Stimulated activated CD4-positive, alpha-beta T cell treated with anti-CD3 and anti-CD28 coated beads, Interleukin-2, amount 100 ng/mL, for 4 hours (primary cell): ENCODE results near the gene SLC8A2.

Experiments used
- DNase-seq: peaks from one replicate; pipeline ENCODE4 v3.0.0-alpha.2; 2020; ENCODE audit warnings: low read depth

SLC8A2 gene

DNA sequence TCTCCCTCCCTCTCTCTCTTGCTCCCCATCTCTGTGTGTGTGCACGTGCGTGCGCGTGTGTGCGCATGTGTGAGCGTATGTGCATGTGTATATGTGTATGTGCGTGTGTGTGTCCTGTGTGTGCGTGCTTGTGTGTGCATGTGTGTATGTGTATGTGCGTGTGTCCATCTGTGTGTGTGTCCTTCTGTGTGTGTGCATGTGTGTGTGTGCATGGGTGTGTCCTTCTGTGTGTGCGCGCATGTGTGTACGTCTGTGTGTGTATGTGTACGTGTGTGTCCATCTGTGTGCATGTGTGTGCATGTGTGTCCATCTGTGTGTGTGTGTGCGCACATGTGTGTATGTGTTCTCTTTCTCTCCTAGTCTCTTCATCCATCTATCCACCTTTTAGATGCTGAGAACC, 12.2 kb downstream of the SLC8A2 start:
- DNase-seq, result no peak

DNA sequence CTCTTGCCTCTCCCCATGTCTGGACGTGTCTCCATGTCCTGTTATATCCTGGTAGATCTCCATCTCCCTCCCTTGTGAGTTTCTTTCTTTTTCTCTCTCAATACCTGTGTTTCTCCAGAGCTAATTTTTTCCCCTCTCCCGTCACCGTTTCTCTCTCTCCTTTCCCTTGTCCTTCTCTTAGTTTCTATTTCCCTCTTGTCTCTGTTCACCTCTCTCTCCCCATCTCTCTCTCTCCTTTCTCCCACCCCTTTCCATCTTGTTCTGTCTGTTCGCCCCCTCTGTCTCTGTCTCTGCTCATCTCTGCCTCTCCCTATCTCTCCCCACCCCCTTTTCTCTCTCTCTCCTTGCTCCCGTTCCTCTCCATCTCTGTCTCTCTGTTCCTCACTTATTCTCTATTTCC, 13.0 kb downstream of the SLC8A2 start:
- no peak for DNase-seq

DNA sequence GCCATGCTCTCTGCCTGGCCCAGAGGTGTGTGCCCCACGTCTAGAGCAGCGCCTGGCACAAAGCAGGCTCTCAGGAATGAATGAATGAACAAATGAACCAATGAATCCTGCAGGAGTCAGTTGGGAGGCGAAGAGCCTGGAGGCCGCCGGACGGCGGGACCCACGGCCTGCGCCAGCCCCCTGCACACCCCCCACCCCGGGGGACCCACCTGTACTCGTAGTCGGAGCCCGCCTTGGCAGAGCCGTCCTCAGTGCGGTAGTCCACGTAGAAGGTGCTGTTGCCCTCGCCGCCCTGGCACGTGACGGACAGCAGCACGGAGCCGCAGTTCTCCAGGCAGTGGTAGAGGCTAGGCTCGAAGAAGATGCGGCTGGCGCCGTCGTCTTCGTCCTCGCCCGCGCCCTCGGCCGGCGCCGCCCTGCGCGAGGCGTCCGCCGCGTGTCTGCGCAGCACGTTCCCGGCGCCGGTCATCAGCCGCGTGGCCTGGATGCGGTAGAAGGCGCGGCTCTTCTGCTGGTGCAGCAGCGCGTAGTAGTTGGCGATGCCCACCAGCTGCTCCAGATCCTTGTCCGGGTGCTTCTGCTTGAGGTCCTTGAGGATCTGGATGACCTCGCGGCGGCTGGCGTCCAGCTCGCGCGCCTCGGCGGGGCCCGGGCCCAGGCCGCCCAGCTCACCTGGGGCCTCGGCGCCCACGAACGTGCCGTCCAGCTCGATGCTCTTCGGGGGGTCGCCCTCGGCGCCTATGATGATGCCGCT, 14.8 kb downstream of the SLC8A2 start:
- no peak for DNase-seq

DNA sequence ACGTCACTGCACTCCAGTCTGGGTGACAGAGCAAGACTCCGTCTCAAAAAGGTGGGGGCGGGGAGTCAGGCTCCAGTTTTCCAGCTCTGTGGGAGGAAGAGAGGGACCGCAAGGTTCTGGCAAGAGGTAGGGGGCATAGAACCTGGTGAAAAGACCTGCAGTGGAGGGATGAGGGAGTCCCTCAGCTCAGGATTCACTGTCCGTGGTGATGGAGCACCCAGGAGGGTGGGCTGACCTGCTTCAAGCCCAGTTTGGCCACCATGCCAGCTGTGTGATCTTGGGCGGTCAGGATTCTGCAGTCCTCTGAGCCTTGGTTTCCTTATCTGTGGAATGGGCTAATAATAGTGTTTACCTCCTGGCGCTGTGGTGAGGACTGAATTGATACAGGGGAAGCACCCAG, 21.2 kb downstream of the SLC8A2 start:
- DNase-seq, result no peak

DNA sequence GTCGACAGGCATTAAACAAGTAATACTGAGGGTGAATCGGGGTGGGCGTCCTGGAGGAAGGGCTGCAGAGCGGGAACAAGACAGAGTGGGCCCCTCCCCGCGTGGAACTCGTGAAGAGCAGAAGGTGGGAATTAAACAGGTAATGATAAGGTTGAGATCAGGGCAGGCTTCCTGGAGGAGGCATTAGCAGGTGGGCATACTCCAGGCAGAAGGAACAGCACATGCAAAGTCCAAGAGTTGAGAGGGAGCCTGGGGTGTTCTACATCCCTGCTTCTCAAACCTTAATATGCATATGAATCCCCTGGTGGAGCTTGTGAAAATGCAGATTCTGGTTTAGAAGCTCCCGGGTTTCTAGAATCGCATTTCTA, 23.3 kb downstream of the SLC8A2 start:
- DNase-seq, result no peak

DNA sequence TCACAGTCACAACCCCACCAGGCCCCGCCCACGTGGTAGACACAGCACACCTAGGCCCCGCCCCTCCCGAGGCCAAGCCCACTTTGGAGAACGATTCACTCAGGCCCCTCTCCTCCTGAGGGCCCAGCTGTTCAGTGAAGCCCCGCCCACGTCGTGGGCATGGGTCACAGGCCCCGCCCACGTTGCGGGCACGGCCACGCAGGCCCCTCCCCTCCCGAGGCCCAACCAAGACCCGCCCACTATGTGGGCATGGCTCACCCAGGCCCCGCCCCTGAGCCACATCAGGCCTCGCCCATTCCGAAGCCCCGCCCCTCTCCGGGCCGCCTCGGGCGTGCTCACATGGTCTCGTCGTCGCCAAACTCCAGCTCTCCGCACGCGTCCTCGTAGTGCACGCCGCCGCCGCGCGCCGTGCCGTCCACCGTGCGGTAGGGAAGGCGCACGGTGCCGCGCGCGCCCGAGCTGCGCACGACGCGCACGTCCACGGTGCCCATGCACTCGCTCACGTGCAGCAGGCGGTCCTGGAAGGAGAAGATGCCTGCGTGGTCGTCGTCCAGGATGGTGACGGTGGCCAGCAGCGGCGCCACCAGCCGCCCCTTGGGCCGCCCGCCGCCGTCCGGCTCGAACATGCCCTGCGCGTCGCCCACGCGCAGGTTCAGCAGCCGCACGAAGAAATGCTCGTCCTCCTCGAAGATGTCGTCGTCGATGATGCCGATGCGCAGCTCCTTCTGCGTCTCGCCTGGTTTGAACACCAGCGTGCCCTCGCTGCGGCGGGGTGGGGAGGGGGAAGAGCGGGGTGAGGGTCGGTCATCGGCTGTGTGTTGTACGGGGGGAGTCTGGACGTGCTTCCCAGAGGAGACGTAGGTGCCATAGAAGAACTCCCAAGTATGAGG, 24.0 kb downstream of the SLC8A2 start:
- DNase-seq, result peak; percentile 25

DNA sequence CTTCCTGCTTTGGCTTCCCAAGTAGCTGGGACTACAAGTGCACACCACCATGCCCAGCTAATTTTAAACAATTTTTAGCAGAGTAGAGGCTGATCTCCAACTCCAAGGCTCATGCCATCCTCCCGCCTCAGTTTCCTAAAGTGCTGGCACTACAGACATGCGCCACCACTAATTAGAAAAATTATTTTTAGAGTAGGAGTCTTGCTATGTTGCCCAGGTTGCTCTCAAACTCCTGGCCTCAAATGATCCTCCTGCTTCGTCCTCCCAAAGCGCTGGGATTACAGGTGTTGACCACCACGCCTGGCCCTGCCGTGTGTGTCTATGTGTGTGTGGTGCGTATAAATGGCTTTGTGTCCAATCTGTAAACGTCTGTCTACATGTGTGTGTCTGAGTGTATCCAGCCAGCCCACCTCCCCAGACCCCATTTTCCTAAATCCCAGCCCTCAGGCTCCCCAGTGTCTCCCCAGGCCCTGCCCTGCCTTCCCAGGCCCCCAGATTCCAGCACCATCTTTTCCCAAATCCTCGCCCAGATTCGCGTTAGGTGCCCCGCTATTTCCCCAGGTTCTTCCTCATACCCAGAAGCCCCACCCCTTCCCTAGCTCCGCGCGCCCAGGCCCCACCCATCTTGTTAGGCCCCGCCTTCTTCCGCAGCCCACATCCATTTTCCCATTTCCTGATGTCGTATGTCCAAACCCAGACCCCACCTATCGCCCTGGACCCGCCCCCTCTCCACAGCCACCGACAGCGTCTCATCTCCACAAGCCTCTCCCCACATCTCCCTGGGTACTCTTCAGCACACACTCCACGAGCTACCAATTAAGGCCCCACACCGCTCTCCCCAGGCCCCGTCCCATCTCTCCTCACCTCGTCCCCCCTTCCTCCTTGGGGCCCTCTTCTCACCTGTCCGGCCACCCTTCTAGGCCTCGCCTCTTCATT, 24.9 kb downstream of the SLC8A2 start:
- no peak for DNase-seq

DNA sequence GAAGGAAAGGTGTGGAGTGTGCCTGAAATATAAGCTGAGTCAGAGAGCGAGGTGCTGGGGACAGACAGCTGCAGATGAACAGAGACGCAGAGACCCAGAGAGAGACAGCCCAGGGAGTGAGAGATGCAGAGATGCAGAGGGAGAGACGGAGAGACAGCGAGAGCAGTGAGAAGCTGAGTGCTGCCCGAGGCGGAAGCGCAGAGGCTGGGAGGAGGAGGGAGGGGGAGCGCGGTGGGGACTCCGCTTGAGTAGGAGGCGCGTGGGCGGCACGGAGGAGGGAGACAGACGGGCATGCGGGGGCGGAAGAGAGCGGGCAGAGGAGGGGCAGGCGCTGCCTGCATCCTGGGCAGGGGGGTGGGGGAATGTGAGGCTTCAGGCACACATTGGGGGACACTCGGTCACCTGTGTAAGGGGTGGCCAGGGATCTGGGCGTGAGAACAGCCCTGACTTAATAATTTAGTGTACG, 25.7 kb downstream of the SLC8A2 start:
- peak; percentile 90 for DNase-seq

DNA sequence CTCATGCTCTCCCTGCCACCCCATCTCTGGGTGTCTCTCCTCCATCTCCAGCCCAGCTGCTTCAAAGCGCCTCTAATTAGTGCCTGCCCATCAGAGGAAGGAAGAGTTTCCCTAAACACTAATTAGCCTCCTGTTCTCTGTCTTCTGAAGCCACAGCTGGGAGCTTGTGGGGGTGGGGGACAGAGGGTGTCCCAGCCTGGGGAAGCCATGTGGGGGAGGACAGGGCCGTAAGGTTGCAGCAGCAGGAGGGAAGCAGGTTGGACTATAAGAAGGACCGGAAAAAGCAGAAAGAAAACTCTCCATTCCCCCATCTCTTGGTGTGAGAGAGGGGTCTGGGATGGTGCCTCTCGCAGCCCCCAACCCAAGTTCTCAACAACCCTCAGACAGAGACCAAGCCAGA, 26.2 kb downstream of the SLC8A2 start:
- no peak for DNase-seq

DNA sequence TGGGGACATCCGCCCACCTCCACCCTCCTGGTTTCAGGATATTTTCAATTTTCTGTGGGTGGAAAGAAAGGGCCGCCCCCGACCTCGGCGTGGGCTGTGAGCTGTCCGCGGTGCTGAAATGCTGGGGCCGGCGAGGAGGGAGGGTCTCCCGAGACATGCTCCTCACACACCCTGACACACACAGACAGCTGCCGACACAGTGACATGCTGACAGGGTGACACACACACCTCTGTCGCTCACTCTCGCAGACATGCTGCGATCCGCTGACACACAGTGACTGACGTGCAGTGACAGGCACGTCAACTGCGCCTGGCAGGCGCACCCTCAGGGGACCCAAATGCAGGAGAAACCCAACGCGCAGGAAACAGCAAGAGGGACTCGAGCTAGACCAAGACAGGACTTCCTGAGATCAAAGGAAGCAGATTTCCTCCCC, 27.3 kb downstream of the SLC8A2 start:
- DNase-seq, result peak; percentile 26

DNA sequence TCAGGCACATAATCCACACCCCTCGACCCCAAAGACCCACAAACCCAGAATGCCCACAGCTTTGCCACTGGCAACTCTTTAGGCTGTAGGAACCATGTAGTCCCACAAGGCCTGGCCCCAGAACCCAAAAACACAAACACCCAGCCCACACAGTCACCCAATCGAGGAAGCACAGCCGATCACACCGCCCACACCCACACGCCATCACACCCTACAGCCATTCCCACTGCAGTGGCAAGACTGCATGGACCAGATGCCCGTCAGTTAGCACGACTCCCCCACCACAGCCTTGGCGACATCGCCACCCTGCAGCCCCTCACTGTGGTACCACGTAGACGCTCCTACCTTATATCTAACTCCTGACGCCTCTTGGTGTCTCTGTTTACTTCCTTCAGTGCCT, 28.4 kb downstream of the SLC8A2 start:
- no peak for DNase-seq

DNA sequence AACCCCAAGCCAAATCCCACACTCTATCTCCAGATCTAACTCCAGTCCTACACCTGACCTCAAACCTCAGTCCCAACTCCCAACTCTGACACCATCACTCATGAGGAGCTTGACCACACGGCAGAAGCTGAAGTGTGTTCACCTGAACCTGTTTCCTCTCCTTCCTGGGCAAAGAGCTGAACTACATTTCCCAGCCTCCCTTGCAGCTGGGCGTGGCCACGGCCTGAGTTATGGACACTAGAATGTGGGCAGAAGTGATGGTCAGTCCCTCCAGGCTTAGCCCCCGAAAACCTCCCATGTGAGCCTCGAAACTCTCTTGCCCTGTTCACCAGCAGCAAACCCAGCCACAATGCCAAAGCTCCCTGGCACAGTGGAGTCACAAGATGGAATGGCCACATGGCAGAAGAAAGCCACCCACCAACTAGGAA, 32.9 kb downstream of the SLC8A2 start:
- no peak for DNase-seq

DNA sequence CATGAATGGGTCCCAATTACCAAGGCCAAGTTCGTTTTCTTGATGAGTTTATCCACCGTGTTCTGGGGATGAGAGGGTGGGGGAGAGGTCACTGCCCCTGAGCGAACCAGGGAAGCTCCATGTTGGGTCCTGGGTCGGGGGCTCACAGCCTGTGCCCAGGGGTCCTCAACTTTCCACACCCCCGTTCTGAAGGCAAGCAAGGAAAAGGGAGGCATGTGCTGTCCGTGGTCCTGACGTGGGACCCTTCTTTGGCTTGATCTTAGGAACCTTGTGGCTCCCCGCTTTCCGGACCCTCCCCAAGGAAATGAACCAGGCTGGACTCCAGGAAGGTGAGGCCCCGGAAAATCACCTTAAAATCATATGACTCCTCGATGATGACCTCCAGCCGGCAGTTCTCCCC, 34.2 kb downstream of the SLC8A2 start:
- no peak for DNase-seq

DNA sequence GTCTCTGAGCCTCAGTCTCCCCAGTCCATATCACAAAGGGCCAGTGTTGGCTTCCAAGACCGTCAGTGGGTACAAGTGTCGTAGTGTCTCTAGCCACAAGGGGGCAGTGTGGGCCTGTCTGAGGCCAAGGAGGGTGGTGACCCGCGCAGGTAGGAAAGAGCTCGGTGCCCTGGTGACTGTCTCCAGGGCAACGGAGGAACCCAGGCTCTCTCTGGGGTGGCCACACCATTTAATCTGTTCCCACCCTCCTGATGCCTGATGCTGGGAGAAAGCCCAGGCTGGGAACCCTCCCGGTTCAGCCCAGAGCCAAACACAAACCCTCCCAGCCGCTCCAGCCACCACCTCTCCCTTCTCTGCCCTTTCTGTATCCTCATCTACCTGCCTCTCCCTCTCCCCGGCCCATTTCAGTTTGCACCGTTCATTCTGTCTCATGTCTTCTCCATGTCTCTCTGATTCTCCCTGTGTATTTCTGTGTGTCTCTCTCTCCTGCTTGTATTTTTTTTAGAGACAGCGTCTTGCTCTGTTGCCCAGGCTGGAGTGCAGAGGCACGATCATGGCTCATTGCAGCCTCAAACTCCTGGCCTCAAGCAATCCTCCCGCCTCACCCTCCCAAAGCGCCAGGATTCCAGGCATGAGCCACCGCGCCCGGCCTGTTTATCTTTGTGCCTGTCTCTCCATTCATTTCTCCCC, 34.8 kb downstream of the SLC8A2 start:
- peak; percentile 80 for DNase-seq

DNA sequence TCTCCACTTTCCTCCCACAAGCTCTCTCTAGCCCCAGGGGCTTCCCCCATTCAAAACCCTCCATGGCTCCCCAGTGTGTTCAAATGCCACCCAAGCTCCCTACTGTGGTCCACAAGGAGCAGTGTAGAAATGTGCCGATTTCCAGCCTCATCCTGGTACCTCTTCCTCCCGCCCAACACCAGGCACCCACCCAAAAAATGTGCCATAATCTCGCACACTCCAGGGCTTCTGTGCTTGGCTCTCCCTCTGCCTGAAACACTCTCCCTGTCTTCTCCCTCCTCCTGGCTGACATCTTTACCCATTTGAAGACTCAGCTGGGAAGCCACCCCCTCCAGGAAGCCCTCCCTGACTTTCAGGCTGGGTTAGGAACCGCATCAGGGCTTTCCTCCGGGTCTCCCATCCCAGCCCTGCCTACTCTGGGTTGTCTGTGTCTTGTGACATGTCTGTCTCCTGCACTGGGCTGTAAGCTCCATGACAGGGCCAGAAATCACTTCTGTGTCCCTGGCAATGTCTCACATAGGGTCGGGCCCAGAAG, 35.7 kb downstream of the SLC8A2 start:
- DNase-seq, result no peak

DNA sequence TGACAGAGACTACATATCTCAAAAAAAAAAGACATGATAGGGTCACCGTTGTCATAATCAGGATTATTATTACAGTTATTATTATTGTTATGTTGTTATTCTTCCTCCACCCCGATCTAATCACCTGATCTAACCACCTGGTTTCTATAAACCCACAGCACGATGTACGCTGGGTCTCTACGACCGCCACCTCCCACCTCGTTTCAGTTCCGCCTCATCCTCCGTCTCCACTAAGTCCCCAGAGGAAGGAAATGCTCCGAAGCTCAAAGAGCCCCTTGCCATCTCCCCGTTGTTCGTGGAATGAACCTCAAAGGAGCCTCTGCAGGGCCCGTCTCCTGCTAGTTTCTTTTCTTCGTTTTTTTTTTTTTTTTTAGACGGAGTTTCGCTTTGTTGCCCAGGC, 36.5 kb downstream of the SLC8A2 start:
- DNase-seq, result no peak

DNA sequence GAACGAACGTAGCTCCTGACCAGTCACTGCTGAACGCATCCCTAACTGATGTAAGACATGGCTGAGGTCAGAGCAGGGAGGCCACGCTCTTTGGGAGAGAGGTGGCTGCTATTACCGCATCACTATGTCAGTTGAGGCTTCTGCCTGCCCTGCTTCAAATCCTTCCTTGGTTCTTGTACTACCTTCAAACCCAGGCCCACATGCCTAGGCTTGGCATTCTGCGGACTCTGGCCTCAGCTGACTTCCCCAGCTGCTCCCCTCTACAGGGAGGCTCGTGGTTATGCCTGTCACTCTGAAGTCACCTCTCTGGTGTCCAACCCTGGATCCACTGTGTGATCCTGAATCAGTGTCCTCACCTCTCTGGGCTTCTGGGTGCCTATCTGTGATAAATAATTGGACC, 37.6 kb downstream of the SLC8A2 start:
- no peak for DNase-seq

DNA sequence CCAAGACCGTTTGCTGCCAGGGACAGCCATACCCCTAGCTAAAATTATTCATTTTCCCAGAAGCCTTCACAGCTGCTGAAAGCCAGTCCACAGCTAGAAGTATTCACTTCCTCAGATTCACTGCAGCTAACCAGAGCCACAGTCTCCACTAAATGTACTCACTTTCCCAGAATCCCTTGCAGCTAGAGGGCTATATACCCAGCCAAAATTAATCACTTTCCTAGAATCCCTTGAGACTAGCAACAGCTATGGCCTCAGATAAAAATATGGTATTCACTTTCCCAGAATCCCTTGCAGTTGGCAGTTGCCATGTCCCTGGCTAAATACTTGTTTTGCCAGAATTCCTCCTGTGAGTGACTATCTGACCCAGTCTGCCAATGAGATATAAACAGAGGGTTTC, 38.6 kb downstream of the SLC8A2 start:
- no peak for DNase-seq

DNA sequence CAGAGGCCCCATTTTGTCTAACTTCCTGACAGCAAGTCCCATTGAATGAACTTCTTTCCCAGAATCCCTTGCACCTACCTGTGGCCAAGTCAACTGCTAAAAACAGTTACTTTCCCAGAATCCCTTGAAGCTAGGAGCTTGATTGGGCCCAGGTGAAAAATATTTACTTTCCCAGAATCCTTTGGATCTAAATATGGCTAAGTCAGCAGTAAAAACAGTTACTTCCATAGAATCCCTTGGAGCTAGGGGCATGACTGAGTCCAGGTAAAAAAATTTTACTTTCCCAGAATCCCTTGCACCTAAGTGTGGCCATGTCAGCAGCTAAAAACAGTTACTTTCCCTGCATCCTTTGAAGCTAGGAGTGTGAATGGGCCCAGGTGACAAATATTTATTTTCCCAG, 39.2 kb downstream of the SLC8A2 start:
- DNase-seq, result no peak

DNA sequence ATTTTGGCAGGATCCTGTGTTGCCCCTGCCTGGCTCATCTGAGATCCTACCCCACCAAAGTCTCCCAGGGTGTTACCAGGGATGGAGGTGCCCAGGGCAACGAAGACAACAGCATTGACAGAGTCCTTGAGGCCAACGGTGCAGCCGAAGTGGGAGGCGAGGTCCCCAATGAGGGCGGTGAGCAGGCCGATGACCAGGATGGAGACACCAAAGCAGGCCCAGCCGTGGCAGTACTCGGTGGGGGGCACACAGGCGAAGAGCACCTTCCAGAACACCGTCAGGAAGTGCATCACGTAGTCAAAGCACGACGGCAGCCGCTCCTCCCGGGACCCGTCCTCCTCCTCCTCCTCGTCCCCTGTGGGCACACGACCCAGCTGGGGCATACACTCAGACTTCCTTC, 39.6 kb downstream of the SLC8A2 start:
- no peak for DNase-seq

DNA sequence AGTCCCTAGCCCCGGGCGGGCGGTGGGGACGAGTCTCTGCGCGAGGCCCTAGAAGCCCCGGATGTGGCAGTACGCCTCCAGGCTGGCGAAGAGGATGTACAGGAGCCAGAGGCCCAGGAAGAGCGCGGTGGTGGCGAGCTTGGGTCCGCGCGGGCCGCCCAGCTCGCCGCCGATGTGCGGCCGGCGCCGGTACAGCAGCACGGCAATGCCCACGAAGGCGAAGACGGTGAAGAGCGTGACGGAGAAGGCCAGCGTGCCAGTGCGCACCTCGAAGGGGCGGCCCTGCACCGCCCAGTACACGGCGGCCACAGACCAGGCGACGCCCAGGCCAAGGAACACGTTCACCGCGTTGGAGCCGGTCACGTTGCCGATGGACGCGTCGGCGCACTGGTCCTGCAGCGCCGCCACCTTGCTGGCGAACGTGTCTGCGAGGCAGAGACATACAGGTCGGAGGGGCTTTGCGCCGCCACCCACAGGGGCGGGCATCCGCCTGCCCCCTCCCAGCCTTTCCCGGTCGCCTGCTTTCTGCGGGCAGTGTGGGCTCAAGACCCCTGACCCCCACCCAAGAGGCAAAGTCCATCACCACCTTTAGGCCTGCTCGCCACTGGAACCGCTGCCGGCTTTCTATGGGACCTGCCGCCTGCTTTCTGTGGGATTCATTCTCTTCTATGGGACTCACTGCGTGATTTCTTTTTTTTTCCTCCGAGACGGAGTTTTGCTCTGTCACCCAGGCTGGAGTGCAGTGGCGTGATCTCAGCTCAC, 41.5 kb downstream of the SLC8A2 start:
- no peak for DNase-seq
